IPS-NIHi7 (cell line): ENCODE data around the gene OXSR1.
A peak's percentile ranks its signal among the peaks of the same experiment; 100 is the strongest.
"Not testable (repeated sequence)": the region's sequence is repeated elsewhere in the genome, so short reads cannot be mapped to it uniquely, and the experiment has no call there.

Source experiments
- DNase-seq: peaks from one replicate; pipeline ENCODE4 v3.0.0; 2012; ENCODE audit warnings: mixed read lengths; ENCODE audit errors: extremely low spot score

Gene OXSR1

DNA sequence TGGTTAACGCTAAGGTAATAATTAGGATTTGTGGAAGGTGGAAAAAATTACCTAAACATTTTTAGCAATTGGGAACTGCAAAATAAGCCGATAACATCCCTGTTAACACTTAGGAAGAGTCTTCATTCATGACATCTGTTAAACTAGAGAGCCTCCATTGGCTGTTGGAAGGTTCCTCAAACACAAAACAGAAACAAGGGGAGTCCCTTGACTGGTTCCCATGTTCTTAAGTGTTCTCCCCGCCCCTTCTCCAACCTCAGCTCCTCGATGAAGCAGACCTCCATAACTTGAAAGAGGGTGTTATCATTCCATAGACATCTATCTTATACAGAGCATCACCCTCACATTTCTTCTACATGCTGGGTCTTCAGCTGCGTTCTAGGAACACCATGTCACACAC is 102.8 kb downstream of the OXSR1 start:
- no peak for DNase-seq

DNA sequence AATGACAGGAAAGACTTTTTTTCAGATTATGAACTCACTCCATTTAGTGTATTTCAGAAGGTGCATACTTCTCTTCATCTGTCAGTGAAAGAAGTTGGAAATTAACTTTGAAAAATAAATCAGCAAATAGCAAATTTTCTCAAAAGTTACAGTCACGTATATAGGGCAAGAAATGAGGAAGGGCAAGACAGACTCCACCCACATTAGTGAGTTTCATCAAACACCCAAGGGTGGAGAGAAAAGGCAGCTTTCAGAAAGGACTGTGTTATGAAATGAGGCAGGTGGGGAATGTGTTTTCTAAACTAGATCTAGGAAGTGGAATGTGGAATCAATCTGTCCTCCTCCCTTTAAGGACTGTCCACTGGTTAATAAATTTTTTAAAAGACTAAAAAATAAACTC is 103.2 kb downstream of the OXSR1 start:
- no peak for DNase-seq

DNA sequence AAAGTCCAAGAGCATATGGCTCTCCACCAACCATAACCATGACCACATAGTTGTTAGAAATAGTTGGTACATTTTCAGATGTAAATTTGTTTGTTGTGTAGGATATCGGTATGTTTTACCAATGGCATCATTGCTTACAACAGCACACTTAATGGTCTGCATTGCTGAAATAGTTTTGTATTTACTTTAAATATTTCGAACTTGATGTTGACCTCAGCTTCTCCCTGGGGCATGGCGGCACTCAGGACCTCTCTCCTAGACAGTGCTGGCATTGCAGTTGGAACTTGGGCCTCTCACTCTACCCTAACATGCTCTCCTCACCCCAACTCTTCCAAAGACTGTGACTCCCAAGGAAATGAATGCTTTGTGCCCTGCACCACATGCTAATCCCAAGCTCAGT is 105.3 kb downstream of the OXSR1 start:
- no peak for DNase-seq

DNA sequence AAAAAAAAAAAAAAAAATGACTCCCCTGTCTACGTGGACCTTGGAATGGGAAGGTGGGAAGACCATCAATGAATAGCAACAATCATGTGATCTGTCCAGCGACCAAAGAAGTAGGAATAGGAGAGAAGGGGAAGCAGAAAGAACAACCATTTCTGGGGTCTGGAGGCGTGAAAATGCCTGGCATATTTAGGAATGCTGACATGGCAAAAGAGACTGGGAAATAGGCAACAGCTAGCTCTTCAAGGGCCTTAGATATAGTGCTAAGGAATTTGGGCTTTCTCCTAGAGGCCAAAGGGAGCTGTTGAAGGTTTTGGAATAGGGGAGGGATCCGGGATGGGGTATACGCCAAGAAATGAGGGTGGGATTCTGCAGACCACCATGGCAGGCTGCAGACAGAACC is 106.2 kb downstream of the OXSR1 start:
- no peak for DNase-seq

DNA sequence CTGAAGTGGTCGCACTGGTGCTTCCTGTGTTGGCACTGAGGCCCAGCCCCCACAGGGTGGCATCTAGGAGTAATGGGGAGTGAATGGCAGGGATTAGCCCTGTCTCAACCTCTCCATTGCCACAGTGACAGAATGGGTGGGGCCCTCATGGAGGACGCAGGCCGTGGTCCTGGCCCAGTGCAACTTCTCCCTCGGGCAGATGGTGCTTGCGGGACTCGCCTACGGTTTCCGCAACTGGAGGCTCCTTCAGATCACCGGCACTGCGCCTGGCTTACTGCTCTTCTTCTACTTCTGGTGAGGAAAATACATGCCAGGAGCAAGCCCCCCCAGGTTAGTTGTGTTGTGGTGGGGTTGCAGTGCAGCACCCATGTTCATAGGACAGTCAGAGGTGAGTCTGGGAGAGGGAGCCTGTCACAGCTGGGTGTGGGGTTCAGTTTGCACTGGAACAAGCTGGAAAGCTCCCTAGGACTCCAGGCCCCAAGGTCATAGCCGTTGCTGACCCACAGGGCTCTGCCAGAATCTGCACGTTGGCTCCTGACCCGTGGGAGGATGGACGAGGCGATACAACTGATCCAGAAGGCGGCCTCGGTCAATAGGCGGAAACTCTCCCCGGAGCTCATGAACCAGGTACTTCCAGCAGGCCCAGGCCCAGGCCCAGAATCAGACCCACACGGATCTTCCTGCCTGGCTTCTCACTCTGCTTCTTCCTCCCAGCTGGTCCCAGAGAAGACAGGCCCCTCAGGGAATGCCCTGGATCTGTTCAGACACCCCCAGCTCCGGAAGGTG is 109.7 kb downstream of the OXSR1 start:
- DNase-seq, result no peak

DNA sequence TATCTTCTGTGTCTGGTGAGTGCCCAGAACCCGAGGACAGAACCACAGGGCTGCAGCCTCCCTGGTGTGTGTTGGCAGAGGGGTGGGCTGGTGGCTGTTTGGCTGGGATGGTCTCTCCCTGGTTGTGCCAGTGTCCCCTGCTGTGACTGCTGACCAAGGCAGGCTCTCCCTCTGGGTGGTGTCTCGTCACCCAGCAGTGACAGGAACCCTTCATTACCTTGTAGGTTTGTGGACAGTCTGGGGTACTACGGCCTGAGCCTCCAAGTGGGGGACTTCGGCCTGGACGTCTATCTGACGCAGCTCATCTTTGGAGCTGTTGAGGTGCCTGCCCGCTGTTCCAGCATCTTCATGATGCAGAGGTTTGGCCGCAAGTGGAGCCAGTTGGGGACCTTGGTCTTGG is 110.3 kb downstream of the OXSR1 start:
- DNase-seq, result no peak

DNA sequence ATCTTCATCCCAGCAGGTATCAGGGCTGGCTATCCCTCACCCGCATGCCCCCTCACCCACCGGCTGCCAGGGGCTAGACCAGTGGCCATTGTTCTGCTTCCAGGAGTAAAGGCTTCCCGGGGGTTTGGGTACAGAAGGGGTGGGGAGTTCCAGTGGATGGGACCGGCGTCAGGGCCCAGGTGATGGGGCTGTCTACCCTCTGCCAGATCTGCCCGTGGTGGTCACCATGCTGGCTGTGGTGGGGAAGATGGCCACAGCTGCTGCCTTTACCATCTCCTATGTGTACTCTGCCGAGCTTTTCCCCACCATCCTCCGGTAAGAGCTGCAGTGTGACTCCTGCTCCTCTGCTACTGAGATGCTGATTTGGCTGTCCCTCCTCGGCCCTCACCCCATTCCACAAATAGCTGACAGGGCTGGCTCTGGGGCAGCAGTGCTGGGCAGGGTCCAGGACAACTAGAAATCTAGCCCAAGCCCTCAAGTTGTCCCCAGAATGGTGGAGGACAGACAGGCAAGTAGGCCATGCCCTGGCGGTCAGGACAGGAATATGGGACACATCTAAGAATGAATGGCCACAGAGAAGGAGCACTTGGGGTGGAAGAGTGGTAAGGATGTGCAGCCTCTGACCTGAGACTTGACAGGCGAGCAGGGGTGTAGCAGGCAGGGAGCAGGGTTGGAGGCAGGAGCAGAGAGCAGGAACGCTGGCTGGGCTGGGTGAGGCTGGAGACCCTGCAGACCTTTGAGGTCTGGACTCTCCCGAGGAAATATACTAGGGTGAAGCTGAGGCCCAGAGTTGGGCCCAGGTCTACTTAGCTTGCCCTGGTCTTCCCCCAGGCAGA is 111.0 kb downstream of the OXSR1 start:
- DNase-seq, result no peak

DNA sequence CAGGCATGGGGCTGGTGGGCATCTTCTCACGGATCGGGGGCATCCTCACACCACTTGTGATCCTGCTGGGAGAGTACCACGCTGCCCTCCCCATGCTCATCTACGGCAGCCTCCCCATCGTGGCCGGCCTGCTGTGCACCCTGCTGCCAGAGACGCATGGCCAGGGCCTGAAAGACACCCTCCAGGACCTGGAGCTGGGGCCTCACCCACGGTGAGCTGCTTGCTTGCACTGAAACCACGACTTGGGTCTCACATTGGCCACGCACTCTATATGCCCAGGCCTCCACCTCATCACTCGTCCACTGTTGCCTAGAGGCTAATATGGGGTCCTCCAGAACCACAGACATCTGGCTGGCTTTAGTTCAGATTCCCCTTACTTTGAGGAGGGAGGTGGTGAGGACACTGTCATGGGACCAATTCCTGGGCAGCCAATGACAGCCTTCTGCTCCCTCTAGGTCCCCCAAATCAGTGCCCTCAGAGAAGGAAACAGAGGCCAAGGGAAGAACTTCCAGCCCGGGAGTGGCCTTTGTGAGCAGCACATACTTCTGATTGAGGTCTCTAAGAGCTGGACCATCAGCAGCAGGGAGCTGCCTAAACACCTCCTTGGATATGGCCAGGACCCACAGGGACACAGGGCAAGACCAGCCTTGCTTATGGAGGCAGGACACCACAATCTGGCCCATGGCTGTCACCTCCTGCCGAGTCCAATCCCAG is 111.7 kb downstream of the OXSR1 start:
- no peak for DNase-seq

DNA sequence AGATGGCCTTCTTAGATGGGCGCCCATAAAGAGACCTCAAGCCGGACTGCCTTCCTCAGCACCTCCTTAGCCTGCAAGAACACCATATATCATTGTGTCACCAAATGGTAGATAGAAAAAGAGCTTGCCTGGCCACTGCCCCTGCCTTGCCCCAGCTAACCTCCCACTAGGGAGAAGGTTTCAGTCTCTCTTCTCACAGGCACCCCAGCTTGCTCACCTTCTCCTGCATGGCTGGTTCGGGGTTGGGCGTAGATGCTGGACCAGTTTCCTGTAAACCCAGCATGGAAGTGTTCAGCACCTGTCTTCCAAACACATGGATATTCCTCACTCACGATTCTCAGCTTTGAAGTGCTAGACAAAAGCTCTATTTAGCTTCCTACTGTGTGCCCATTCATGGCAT is 113.5 kb downstream of the OXSR1 start:
- no peak for DNase-seq

DNA sequence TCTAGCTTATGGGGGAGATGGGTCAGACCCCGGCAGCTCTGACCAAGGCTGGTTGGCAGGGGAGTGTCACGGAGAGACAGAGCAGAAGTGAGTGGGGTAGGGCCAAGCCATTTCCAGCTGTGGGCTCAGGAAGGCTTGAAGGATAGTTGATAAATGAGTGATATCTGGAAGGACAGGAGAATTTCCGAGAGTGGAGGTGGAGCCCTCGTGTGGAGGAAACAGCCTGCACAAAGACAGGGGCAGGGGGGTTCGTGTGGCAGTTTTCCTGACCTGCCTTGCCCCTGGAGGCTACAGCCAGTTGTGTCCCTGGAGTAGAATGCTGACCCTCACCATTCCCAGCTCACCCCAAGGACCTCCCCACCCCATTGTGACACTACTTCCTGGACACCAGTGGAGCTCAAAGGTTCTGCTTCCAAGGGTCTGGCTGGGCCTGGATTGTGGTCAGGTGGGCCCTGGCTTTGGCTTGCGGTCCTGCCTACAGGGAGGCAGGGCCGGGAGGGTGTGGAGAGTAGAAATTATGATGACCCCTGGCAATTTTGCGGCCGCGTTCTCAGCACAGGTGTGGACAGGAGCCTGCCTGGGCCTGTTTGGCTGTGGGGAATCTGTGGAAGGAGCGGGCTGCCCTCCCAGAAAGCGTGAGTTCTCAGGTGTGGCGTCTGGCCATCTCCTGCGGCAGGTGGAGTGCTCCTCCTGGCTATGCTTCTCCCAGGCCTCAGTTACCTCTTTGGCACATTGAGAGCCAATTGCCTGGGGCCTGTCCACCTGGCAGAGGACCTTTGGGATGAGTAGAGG is 116.8 kb downstream of the OXSR1 start, which contains the start of gene SLC22A14:
SLC22A14 (plus strand) TSS at position 400 of the 792 bp plus-strand sequence. CDS start 23,733 bp downstream, outside the sequence.
- peak; percentile 65 for DNase-seq

DNA sequence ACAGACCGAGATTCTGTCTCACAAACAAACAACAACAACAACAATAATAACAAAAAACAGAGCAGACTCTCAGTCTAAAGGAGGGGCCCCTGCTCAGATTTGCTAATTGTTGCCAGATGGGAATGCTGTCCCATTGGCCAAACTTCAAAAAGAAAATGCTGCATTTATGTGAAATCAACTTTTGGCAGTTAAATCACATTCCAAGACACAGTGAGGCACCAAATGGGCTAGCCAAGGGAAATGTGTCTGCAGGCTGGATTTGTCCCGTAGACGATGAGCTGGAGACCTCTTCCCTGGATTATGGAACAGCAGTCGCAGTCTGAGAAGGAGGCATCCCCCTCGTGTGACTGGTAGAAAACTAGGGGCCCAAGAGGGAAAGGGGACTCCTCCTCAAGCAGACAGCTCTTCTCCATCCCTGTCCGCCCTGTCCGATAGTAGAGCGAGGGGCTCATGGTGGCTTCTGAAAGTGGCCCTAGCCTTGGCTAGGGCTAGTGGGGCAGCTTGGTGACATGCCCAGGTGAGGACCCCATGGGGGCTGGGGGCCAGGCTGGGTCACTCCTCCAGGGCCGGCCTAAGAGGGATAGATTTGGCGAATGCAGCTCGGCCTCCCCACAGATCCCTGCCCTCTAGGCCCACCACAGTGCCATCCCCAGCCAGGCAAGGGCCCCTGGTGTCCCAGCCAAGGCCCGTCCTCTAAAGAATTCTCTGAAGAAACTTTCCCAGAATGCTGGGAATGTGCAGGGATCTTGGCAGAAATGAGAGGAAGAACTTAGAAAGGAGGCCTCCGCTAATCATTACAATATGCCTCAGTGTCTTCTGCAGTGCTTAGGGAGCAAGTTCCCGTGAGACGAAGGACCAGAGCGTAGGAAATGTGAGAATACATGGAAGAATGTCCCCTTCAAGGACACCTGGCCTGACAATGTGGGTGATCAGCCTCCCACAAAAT is 118.7 kb downstream of the OXSR1 start:
- DNase-seq, result no peak

DNA sequence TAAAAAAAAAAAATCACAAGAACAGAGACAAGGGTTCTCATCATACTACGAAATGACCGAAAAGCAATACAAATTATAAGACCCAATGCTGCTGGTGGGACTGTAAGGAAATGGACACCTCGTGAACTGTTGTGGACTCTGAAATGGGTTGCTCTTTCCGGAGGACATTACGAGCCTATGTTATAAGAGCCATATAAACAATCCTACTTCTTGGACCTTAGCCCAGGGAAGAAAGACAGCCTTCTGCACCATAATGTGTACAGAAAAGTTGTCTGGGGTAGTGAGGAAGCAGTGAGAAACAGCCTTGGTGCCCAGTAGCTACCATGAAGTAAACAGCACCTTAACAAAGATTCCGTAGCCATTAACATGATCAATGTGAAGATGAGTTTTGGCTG is 119.4 kb downstream of the OXSR1 start:
- DNase-seq, result no peak

DNA sequence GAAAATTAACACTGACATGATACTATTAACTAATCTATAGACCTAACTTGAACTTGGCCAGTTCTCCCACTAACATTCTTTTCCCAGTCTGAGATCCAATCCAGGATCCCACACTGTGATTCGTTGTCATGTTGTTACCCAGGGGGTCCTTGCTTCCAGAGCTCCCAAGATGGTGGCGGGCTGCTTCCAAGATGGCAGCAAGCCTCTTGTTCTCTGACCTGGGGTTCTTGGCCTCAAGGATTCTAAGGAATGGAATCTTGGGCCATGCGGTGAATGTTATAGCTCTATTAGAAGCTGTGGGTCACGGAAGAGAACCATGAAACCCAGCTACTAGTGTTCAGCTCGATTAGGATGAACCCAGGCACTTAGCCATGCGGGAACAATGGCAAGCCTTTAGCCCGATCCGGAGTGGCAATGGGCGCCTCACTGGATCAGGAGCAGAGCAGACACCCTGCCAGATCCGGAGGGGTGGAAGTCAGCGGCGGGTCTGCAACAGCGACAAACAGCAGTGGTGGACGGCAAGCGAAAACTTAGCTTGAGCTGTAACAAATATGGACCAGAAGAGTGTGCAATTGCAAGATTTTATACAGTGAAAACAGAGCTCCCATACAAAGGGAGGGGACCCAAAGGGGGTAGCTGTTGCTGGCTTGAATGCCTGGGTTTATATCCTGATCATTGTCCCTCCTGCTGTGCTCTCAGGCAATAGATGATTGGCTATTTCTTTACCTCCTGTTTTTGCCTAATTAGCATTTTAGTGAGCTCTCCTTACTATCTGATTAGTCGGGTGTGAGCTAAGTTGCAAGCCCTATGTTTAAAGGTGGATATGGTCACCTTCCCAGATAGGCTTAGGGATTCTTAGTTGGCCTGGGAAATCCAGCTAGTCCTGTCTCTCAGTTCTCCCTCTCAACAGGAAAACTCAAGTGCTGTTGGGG is 124.2 kb downstream of the OXSR1 start:
- not testable (repeated sequence) for DNase-seq

DNA sequence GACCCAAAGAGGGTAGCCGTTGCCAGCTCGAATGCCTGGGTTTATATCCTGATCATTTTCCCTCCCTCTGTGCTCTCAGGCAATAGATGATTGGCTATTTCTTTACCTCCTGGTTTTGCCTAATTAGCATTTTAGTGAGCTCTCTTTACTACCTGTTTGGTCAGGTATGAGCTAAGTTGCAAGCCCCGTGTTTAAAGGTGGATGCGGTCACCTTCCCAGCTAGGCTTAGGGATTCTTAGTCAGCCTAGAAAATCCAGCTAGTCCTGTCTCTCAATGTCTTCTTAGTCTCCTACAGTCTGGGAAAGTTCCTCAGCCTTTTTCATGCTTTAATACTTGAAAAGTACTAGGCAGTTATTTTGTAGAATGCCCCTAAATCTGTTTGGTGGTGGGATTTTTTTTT is 131.7 kb downstream of the OXSR1 start:
- not testable (repeated sequence) for DNase-seq

DNA sequence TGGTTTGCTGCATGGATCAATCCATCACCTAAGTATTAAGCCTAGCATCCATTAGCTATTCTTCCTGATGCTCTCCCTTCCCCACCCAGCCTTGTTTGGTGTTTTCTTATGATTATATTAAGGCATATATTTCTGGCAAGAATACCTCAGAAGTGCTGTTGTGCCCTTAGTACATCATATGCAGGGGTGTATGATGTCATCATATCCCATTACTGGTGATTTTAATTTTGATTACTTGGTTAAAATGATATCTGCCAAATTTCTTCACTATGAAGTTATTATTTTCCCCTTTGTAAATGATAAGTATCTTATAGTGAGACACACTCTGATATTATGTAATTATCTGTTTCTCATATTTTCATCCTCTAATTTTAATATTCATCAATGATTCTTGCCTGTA is 132.2 kb downstream of the OXSR1 start:
- DNase-seq, result no peak

DNA sequence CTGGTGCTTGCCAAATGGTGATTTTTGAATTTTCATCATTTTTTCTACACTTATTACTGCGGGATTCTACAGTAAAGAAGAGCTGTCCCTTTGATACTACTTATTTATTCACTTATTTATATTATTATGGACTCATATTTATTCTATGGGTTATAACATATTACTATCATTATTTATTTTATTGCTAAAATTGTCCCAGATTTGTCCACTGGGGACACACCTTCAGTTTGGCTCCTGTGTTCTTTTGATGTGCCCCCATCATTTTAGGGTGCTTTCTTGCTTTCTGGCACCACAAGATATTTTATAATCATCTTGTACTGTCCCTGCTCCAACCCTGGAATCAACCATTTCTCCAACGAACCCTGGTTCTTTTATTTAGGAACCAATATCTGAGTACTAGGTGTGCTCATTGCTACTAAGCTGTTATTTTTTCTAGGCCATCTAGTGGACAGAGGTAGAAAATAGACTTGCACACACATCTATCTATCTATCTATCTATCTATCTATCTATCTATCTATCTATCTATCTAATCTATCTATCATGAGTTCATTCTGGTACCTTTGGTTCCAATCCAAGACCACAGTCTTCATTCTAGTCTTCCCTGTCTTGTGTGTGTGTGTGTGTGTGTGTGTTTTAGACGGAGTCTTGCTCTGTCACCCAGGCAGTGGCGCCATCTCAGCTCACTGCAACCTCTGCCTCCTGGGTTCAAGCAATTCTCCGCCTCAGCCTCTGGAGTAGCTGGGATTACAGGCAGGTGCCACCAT is 132.8 kb downstream of the OXSR1 start:
- DNase-seq, result no peak
